HG03460 (cell line): ENCODE measurements around the gene TMEM135.
A peak's percentile ranks its signal among the peaks of the same experiment; 100 is the strongest.
"Not testable (repeated sequence)": the region's sequence is repeated elsewhere in the genome, so short reads cannot be mapped to it uniquely, and the experiment has no call there.

Experiments
- ATAC-seq: cut with Tn5 transposase; IDR thresholded peaks from one replicate; pipeline ENCODE4 v1.9.1; 2021; ENCODE audit not compliant: unreplicated experiment

Gene TMEM135

GRCh38 chr11:87020336-87020735 lies 17.4 kb upstream of the TMEM135 start:
- no peak for ATAC-seq

GRCh38 chr11:87020764-87021365 lies 16.9 kb upstream of the TMEM135 start:
- ATAC-seq = no peak

GRCh38 chr11:87022254-87022653 lies 15.5 kb upstream of the TMEM135 start:
- no peak for ATAC-seq

- ATAC-seq = no peak
Observed at GRCh38 chr11:87022738-87023137, 15.0 kb upstream of the TMEM135 start.

GRCh38 chr11:87026415-87026814 lies 11.3 kb upstream of the TMEM135 start:
- ATAC-seq = not testable (repeated sequence)

- no peak for ATAC-seq
Observed at GRCh38 chr11:87030458-87031054, 7.2 kb upstream of the TMEM135 start.

- no peak for ATAC-seq
Observed at GRCh38 chr11:87031433-87032170, 6.1 kb upstream of the TMEM135 start.

GRCh38 chr11:87033561-87033960 lies 4.2 kb upstream of the TMEM135 start:
- no peak for ATAC-seq

- no peak for ATAC-seq
Observed at GRCh38 chr11:87035976-87036583, 1.7 kb upstream of the TMEM135 start.

- peak; percentile 11 for ATAC-seq
Observed at GRCh38 chr11:87036756-87037449, 831 bp upstream of the TMEM135 start.

GRCh38 chr11:87038235-87038977 lies 672 bp downstream of the TMEM135 start:
- no peak for ATAC-seq

- ATAC-seq = no peak
Observed at GRCh38 chr11:87039371-87039770, 1.6 kb downstream of the TMEM135 start.

- ATAC-seq = no peak
Observed at GRCh38 chr11:87043894-87044293, 6.2 kb downstream of the TMEM135 start.

- ATAC-seq = no peak
Observed at GRCh38 chr11:87046824-87047223, 9.1 kb downstream of the TMEM135 start.

- ATAC-seq = no peak
Observed at GRCh38 chr11:87056091-87056490, 18.4 kb downstream of the TMEM135 start.

- ATAC-seq = no peak
Observed at GRCh38 chr11:87057749-87058148, 20.0 kb downstream of the TMEM135 start.

- ATAC-seq = no peak
Observed at GRCh38 chr11:87059596-87060390, 22.1 kb downstream of the TMEM135 start.

- ATAC-seq = no peak
Observed at GRCh38 chr11:87061766-87062165, 24.0 kb downstream of the TMEM135 start.

- ATAC-seq = no peak
Observed at GRCh38 chr11:87063982-87064381, 26.2 kb downstream of the TMEM135 start.

- no peak for ATAC-seq
Observed at GRCh38 chr11:87072787-87073186, 35.1 kb downstream of the TMEM135 start.
